HEK293 (cell line): ENCODE data around the gene PLIN4.

Source experiments
- CTCF ChIA-PET: fragments of 350-600 bp; formaldehyde crosslinking; extraction: SDS; loops from one replicate; lab custom pipeline; 2021; ENCODE audit warnings: antibody characterized with exemption; lab: Yijun Ruan, JAX
- POLR2A ChIA-PET: fragments of 300-600 bp; formaldehyde crosslinking; extraction: SDS; loops from one replicate; lab custom pipeline; 2020; ENCODE audit warnings: antibody characterized with exemption, inconsistent platforms; lab: Yijun Ruan, JAX
- H3K27ac ChIP-seq: fragments of 200-500 bp; sonication (Bioruptor generic); 2 replicates; pipeline ENCODE4 v1.5.1; 2014; ENCODE audit warnings: low read depth, low read length, control low read depth, inconsistent platforms; ENCODE audit errors: extremely low read depth
- H3K36me3 ChIP-seq, 2 experiments: fragments of 200-500 bp in 1 of 2; sonication (Bioruptor generic) in 1 of 2; 1 replicate in 1 of 2; 2 replicates in 1 of 2; pipeline ENCODE4 v1.5.1; 2014 to 2017; ENCODE audit warnings: inconsistent platforms in 2 of 2, low read length in 2 of 2; ENCODE audit not compliant: control insufficient read depth in 2 of 2, insufficient read depth in 1 of 2
- H3K4me1 ChIP-seq: fragments of 200-500 bp; sonication (Bioruptor generic); 2 replicates; pipeline ENCODE4 v1.5.1; 2014; ENCODE audit warnings: mild to moderate bottlenecking, low read length, inconsistent platforms; ENCODE audit not compliant: control insufficient read depth, insufficient read depth
- H3K4me3 ChIP-seq: 2 replicates; pipeline ENCODE4 v1.5.1; 2011; ENCODE audit warnings: low read depth, mild to moderate bottlenecking, control low read depth, low read length, moderate library complexity
- H3K9me3 ChIP-seq: fragments of 200-500 bp; sonication (Bioruptor generic); 2 replicates; pipeline ENCODE4 v1.5.1; 2014; ENCODE audit warnings: low read depth, low read length, inconsistent platforms; ENCODE audit not compliant: control insufficient read depth, insufficient read depth
- SETDB1 ChIP-seq: IDR thresholded peaks from one replicate; pipeline ENCODE4 v1.6.1; 2017; ENCODE audit warnings: mild to moderate bottlenecking, low read length, moderate library complexity, mixed read lengths; ENCODE audit not compliant: insufficient read length
- YY1 ChIP-seq: fragments of 450-650 bp; formaldehyde crosslinking; IDR thresholded peaks from 2 replicates; pipeline ENCODE4 v1.5.1; 2018; ENCODE audit warnings: missing biosample characterization, missing genetic modification characterization
- ZBTB20 ChIP-seq: fragments of 450-650 bp; formaldehyde crosslinking; IDR thresholded peaks from 2 replicates; pipeline ENCODE4 v1.5.1; 2016; ENCODE audit warnings: missing biosample characterization, missing genetic modification characterization
- ZBTB7A ChIP-seq: fragments of 450-650 bp; formaldehyde crosslinking; IDR thresholded peaks from 2 replicates; pipeline ENCODE4 v1.5.1; 2016; ENCODE audit warnings: low read depth, missing biosample characterization, missing genetic modification characterization
- ZFP41 ChIP-seq: fragments of 450-650 bp; formaldehyde crosslinking; IDR thresholded peaks from 2 replicates; pipeline ENCODE4 v1.5.1; 2016; ENCODE audit warnings: missing biosample characterization, missing genetic modification characterization, borderline replicate concordance
- ZNF133 ChIP-seq: fragments of 450-650 bp; formaldehyde crosslinking; IDR thresholded peaks from 2 replicates; pipeline ENCODE4 v1.5.1; 2016; ENCODE audit warnings: missing biosample characterization, missing genetic modification characterization
- ZNF184 ChIP-seq: fragments of 450-650 bp; IDR thresholded peaks from 2 replicates; pipeline ENCODE4 v1.5.1; 2018; ENCODE audit warnings: missing biosample characterization, mild to moderate bottlenecking, missing genetic modification characterization
- ZNF23 ChIP-seq: fragments of 450-650 bp; formaldehyde crosslinking; IDR thresholded peaks from 2 replicates; pipeline ENCODE4 v1.5.1; 2016; ENCODE audit warnings: missing biosample characterization, missing genetic modification characterization, borderline replicate concordance
- ZNF24 ChIP-seq: fragments of 450-650 bp; formaldehyde crosslinking; IDR thresholded peaks from 2 replicates; pipeline ENCODE4 v1.5.1; 2016; ENCODE audit warnings: missing biosample characterization, missing genetic modification characterization
- ZNF335 ChIP-seq: fragments of 450-650 bp; formaldehyde crosslinking; conservative IDR thresholded peaks from 2 replicates; pipeline ENCODE4 v1.5.1; 2016; ENCODE audit warnings: missing biosample characterization, missing genetic modification characterization
- ZNF548 ChIP-seq: fragments of 450-650 bp; formaldehyde crosslinking; IDR thresholded peaks from 2 replicates; pipeline ENCODE4 v1.5.1; 2016; ENCODE audit warnings: missing biosample characterization, missing genetic modification characterization
- ZNF555 ChIP-seq: fragments of 450-650 bp; formaldehyde crosslinking; conservative IDR thresholded peaks from 2 replicates; pipeline ENCODE4 v1.5.1; 2017; ENCODE audit warnings: missing biosample characterization, mild to moderate bottlenecking, missing genetic modification characterization, inconsistent platforms
- ZNF707 ChIP-seq: fragments of 450-650 bp; formaldehyde crosslinking; IDR thresholded peaks from 2 replicates; pipeline ENCODE4 v1.5.1; 2016; ENCODE audit warnings: missing biosample characterization, missing genetic modification characterization
- ZNF785 ChIP-seq: fragments of 450-650 bp; formaldehyde crosslinking; IDR thresholded peaks from 2 replicates; pipeline ENCODE4 v1.5.1; 2016; ENCODE audit warnings: missing biosample characterization, missing genetic modification characterization
- ZNF792 ChIP-seq: fragments of 450-650 bp; formaldehyde crosslinking; IDR thresholded peaks from 2 replicates; pipeline ENCODE4 v1.5.1; 2016; ENCODE audit warnings: missing biosample characterization, missing genetic modification characterization
- ZNF837 ChIP-seq: fragments of 450-650 bp; formaldehyde crosslinking; IDR thresholded peaks from 2 replicates; pipeline ENCODE4 v1.5.1; 2016; ENCODE audit warnings: missing biosample characterization, missing genetic modification characterization
- TF ChIP-seq, protein P1 (sequence below): fragments of 450-650 bp; formaldehyde crosslinking; IDR thresholded peaks from 2 replicates; pipeline ENCODE4 v1.5.1; 2016; ENCODE audit warnings: missing biosample characterization, missing genetic modification characterization, borderline replicate concordance
- TF ChIP-seq, protein P2 (sequence below): fragments of 450-650 bp; formaldehyde crosslinking; IDR thresholded peaks from 2 replicates; pipeline ENCODE4; 2016; ENCODE audit warnings: missing biosample characterization, missing genetic modification characterization
- TF ChIP-seq, protein P3 (sequence below): fragments of 450-650 bp; formaldehyde crosslinking; IDR thresholded peaks from 2 replicates; pipeline ENCODE4 v1.5.1; 2016; ENCODE audit warnings: missing biosample characterization, missing genetic modification characterization

Gene PLIN4

DNA sequence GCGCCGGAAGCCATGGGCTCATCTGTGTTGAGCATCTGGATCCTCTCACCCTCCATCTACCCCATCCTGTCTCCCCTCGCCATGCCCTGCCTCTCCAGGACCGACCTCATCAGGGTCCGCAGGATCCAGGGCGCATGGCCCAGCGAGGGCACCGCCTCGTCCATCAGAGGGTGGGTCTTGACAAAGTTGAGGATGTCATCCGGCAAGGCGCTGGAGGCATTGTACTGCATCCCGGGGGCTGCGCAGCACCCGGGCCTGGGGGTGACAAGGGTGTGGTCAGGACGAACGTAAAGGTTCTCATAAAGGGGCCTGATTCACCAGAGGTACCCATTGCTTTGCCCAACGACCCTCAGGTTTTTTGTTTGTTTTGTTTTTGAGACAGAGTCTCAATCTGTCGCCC, 31.7 kb upstream of the PLIN4 start:
- no peaks in the 10 kb centered on the region for H3K9me3 ChIP-seq
- ChIA-PET CTCF (no interaction called here), POLR2A (no interaction called here)
- no peak overlapping the region for H3K4me3 ChIP-seq
- peaks cover 0 to 39% of the 10 kb centered on the region in 2 experiments; a peak in 2 of 3 replicates for H3K36me3 ChIP-seq
- H3K4me1 ChIP-seq, result no peaks in the 10 kb centered on the region
- TF ChIP-seq ZNF792, result no peak
- TF ChIP-seq, protein P1, sequence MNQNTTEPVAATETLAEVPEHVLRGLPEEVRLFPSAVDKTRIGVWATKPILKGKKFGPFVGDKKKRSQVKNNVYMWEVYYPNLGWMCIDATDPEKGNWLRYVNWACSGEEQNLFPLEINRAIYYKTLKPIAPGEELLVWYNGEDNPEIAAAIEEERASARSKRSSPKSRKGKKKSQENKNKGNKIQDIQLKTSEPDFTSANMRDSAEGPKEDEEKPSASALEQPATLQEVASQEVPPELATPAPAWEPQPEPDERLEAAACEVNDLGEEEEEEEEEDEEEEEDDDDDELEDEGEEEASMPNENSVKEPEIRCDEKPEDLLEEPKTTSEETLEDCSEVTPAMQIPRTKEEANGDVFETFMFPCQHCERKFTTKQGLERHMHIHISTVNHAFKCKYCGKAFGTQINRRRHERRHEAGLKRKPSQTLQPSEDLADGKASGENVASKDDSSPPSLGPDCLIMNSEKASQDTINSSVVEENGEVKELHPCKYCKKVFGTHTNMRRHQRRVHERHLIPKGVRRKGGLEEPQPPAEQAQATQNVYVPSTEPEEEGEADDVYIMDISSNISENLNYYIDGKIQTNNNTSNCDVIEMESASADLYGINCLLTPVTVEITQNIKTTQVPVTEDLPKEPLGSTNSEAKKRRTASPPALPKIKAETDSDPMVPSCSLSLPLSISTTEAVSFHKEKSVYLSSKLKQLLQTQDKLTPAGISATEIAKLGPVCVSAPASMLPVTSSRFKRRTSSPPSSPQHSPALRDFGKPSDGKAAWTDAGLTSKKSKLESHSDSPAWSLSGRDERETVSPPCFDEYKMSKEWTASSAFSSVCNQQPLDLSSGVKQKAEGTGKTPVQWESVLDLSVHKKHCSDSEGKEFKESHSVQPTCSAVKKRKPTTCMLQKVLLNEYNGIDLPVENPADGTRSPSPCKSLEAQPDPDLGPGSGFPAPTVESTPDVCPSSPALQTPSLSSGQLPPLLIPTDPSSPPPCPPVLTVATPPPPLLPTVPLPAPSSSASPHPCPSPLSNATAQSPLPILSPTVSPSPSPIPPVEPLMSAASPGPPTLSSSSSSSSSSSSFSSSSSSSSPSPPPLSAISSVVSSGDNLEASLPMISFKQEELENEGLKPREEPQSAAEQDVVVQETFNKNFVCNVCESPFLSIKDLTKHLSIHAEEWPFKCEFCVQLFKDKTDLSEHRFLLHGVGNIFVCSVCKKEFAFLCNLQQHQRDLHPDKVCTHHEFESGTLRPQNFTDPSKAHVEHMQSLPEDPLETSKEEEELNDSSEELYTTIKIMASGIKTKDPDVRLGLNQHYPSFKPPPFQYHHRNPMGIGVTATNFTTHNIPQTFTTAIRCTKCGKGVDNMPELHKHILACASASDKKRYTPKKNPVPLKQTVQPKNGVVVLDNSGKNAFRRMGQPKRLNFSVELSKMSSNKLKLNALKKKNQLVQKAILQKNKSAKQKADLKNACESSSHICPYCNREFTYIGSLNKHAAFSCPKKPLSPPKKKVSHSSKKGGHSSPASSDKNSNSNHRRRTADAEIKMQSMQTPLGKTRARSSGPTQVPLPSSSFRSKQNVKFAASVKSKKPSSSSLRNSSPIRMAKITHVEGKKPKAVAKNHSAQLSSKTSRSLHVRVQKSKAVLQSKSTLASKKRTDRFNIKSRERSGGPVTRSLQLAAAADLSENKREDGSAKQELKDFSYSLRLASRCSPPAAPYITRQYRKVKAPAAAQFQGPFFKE, result no peak
- TF ChIP-seq ZNF555 (tag by site-specific recombination), result no peak
- no peak for TF ChIP-seq ZNF133
- TF ChIP-seq, protein P2, sequence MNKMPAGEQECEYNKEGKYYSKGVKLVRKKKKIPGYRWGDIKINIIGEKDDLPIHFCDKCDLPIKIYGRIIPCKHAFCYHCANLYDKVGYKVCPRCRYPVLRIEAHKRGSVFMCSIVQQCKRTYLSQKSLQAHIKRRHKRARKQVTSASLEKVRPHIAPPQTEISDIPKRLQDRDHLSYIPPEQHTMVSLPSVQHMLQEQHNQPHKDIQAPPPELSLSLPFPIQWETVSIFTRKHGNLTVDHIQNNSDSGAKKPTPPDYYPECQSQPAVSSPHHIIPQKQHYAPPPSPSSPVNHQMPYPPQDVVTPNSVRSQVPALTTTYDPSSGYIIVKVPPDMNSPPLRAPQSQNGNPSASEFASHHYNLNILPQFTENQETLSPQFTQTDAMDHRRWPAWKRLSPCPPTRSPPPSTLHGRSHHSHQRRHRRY (tag by site-specific recombination), result no peak
- TF ChIP-seq ZBTB20, result no peak
- TF ChIP-seq ZNF785 (tag by site-specific recombination), result no peak
- no peak for TF ChIP-seq ZNF23 (tag by site-specific recombination)
- TF ChIP-seq ZNF707 (tag by site-specific recombination), result no peak
- TF ChIP-seq ZNF24 (tag by site-specific recombination), result no peak
- no peak for TF ChIP-seq SETDB1
- TF ChIP-seq, protein P3, sequence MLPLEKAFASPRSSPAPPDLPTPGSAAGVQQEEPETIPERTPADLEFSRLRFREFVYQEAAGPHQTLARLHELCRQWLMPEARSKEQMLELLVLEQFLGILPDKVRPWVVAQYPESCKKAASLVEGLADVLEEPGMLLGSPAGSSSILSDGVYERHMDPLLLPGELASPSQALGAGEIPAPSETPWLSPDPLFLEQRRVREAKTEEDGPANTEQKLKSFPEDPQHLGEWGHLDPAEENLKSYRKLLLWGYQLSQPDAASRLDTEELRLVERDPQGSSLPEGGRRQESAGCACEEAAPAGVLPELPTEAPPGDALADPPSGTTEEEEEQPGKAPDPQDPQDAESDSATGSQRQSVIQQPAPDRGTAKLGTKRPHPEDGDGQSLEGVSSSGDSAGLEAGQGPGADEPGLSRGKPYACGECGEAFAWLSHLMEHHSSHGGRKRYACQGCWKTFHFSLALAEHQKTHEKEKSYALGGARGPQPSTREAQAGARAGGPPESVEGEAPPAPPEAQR (tag by site-specific recombination), result no peak
- TF ChIP-seq ZNF335, result no peak
- no peak for TF ChIP-seq ZNF837 (tag by site-specific recombination)
- TF ChIP-seq YY1 (tag by site-specific recombination), result no peak
- no peak for TF ChIP-seq ZFP41 (tag by site-specific recombination)
- TF ChIP-seq ZNF548 (tag by site-specific recombination), result no peak
- no peak for TF ChIP-seq ZNF184
- no peak overlapping the region for H3K27ac ChIP-seq

DNA sequence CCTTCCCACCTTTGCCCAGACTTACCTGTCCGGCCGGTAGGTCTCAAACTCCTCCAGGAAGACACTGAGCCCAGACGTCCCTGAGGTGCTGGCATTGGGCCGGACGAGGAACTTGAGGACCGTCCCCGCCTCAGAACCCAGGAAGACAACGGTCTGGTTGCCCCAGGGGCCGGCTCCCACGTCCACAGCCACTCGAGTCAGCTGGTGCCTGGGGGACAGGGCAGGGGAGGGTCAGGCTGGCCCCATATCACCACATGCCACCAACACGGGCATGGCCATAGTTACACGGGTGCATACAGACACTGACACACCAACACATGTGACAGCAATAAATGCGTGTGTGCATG, 29.9 kb upstream of the PLIN4 start:
- Histone ChIP-seq H3K27ac (no peak overlapping the region), H3K4me1 (no peaks in the 10 kb centered on the region), H3K9me3 (no peaks in the 10 kb centered on the region), H3K36me3 (peaks cover 0 to 23% of the 10 kb centered on the region in 2 experiments; a peak in 2 of 3 replicates), H3K4me3 (no peak overlapping the region)
- ChIA-PET CTCF (interaction anchor here (0.8 to 1.5 kb wide), 4 partner anchors 19 to 88 kb away, joined by 3 to 4 read pairs (median 3); no protein-coding TSS in a partner anchor), POLR2A (no interaction called here)
- TF ChIP-seq SETDB1 (no peak), ZNF133 (no peak), ZBTB7A (tag by site-specific recombination) (no peak)
